ENCODE data around the gene IL17D.

DNA sequence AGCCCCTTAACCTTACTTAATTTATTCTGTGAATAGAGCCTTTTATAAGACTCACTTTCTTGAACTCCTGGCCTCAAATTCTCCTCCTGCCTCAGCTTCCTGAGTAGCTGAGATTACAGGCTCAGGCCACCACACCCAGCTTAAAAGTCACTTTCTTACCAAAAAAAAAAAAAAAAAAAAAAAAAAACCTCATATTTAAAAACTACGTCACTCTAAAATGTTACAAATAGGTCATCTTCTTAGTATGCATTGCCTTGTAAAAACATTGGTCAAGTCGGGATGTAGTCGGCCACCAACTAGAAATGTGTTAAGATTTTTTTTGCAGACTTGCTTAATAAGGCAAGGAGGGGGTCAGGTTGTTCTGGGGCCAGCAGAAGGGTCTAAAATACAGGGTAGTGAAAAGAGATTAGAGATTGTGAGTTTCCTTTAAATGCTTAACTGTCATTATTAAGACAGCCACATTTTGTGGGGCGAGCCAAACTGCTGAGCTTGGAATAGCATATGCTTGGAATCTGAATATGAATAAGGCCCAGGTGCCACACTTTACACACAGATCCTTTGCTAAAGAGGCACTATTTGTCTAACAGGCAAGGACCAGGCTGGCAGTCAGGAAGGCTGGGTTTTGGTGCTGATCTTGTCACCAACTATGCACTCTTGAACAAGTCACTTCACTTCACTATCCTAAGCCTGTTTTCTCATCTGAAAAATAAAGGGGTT, 16.5 kb upstream of the IL17D start:
- TF ChIP-seq CTCF (IDR thresholded peaks at IDR 0.05) (no peak), ZFX (IDR thresholded peaks at IDR 0.05; ENCODE audit: borderline replicate concordance) (no peak)

Data from 22Rv1 (cell line).